Mammary epithelial cell (primary cell): ENCODE data around the gene SLC9A1.

Experiments
- EZH2 ChIP-seq: IDR thresholded peaks from 2 replicates; pipeline ENCODE4 v1.6.1; 2012; ENCODE audit warnings: low read length, inconsistent platforms, borderline replicate concordance
- TF ChIP-seq, protein P1 (sequence below), 2 donors: IDR thresholded peaks in 1 of 2; conservative IDR thresholded peaks in 1 of 2; 2 replicates each; pipeline ENCODE4 v1.5.1; 2011 to 2012; ENCODE audit warnings: inconsistent platforms in 2 of 2, low read length in 2 of 2, mild to moderate bottlenecking in 2 of 2, control low read depth in 1 of 2, low read depth in 1 of 2; ENCODE audit not compliant: insufficient read depth in 1 of 2; ENCODE audit errors: extremely low read depth in 1 of 2

GRCh38 chr1:27135541-27136235 is 19.2 kb downstream of the SLC9A1 start:
- TF ChIP-seq, protein P1, sequence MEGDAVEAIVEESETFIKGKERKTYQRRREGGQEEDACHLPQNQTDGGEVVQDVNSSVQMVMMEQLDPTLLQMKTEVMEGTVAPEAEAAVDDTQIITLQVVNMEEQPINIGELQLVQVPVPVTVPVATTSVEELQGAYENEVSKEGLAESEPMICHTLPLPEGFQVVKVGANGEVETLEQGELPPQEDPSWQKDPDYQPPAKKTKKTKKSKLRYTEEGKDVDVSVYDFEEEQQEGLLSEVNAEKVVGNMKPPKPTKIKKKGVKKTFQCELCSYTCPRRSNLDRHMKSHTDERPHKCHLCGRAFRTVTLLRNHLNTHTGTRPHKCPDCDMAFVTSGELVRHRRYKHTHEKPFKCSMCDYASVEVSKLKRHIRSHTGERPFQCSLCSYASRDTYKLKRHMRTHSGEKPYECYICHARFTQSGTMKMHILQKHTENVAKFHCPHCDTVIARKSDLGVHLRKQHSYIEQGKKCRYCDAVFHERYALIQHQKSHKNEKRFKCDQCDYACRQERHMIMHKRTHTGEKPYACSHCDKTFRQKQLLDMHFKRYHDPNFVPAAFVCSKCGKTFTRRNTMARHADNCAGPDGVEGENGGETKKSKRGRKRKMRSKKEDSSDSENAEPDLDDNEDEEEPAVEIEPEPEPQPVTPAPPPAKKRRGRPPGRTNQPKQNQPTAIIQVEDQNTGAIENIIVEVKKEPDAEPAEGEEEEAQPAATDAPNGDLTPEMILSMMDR (conservative IDR thresholded peaks at IDR 0.05 in 1 of 2, IDR thresholded peaks at IDR 0.05 in 1 of 2; ENCODE audit: extremely low read depth in 1 of 2, insufficient read depth in 1 of 2, low read depth in 1 of 2, low read length in 2 of 2) = peak in 1 of 2 donors; percentile 12
- no peak for TF ChIP-seq EZH2
